SW480 (cell line): ENCODE data around the gene SLC43A2.
"Not testable (repeated sequence)": the region's sequence is repeated elsewhere in the genome, so short reads cannot be mapped to it uniquely, and the experiment has no call there.

ENCODE experiments used
- DNase-seq: peaks from one replicate; pipeline ENCODE4 v3.0.0-alpha.2; 2016; ENCODE audit warnings: low spot score

The SLC43A2 gene

GRCh38 chr17:1627982-1628855 is at the start of gene SLC43A2:
Gene SLC43A2, minus strand, starts transcription at chr17:1628834. Its CDS starts 960 bp downstream, at chr17:1627874.
- DNase-seq: peak; percentile 75

- no peak for DNase-seq
Measured at GRCh38 chr17:1676401-1676800, 47.8 kb upstream of the SLC43A2 start.

GRCh38 chr17:1673041-1673785 is 44.6 kb upstream of the SLC43A2 start:
- no peak for DNase-seq

- not testable (repeated sequence) for DNase-seq
Measured at GRCh38 chr17:1663934-1664333, 35.3 kb upstream of the SLC43A2 start.

- no peak for DNase-seq
Measured at GRCh38 chr17:1661045-1661444, 32.4 kb upstream of the SLC43A2 start.

- DNase-seq: no peak
Measured at GRCh38 chr17:1658100-1658499, 29.5 kb upstream of the SLC43A2 start.

- DNase-seq: no peak
Measured at GRCh38 chr17:1653735-1654134, 25.1 kb upstream of the SLC43A2 start.

- DNase-seq: not testable (repeated sequence)
Measured at GRCh38 chr17:1652794-1653193, 24.2 kb upstream of the SLC43A2 start.

GRCh38 chr17:1651559-1651844 is 22.9 kb upstream of the SLC43A2 start:
- no peak for DNase-seq

- DNase-seq: no peak
Measured at GRCh38 chr17:1650731-1651558, 22.3 kb upstream of the SLC43A2 start.

GRCh38 chr17:1649844-1650501 is 21.3 kb upstream of the SLC43A2 start, which contains the start of gene RILP:
Gene RILP, minus strand, starts transcription at chr17:1649866. Its CDS starts 62 bp downstream, at chr17:1649804.
- peak; percentile 77 for DNase-seq

- peak; percentile 90 for DNase-seq
Measured at GRCh38 chr17:1648963-1649843, 20.6 kb upstream of the SLC43A2 start.

- DNase-seq: no peak
Measured at GRCh38 chr17:1648173-1648962, 19.7 kb upstream of the SLC43A2 start.

- DNase-seq: no peak
Measured at GRCh38 chr17:1647802-1648171, 19.2 kb upstream of the SLC43A2 start.

- no peak for DNase-seq
Measured at GRCh38 chr17:1646199-1646875, 17.7 kb upstream of the SLC43A2 start.

GRCh38 chr17:1645207-1646171 is 16.9 kb upstream of the SLC43A2 start, which contains the start of gene SCARF1:
Gene SCARF1, minus strand, starts transcription at chr17:1645732. Its CDS starts 35 bp downstream, at chr17:1645697.
- no peak for DNase-seq

GRCh38 chr17:1644493-1645206 is 16.0 kb upstream of the SLC43A2 start:
- DNase-seq: peak; percentile 66
